ENCODE data around the gene CHAT.

The CHAT gene

GRCh38 chr10:49613882-49614241 is at the start of gene CHAT:
Gene CHAT, plus strand, starts transcription at chr10:49614037. Its CDS starts 153 bp downstream, at chr10:49614190.
- H3K4me3 ChIP-seq (ENCODE audit: low read depth in 1 of 2, low read length in 2 of 2): no peak within 1 kb of the TSS
- H3K9me3 ChIP-seq (ENCODE audit: control insufficient read depth in 1 of 2, low read length in 2 of 2): no peaks in the 10 kb centered on the region
- H3K27ac ChIP-seq (ENCODE audit: low read length): no peak within 1 kb of the TSS
- peaks cover 0 to 26% of the 10 kb centered on the region in 2 donors for H3K4me1 ChIP-seq (ENCODE audit: control insufficient read depth in 1 of 2, insufficient read depth in 2 of 2, low read length in 2 of 2)
- no peaks in the 10 kb centered on the region for H3K36me3 ChIP-seq (ENCODE audit: control insufficient read depth in 1 of 2, insufficient read depth in 2 of 2, low read length in 2 of 2)
- H3K27me3 ChIP-seq (ENCODE audit: low read depth, low read length): peaks cover 47% of the 10 kb centered on the region

- Histone ChIP-seq H3K27me3 (ENCODE audit: low read depth, low read length) (no peaks in the 10 kb centered on the region), H3K27ac (ENCODE audit: low read length) (no peak overlapping the region), H3K4me1 (ENCODE audit: control insufficient read depth in 1 of 2, insufficient read depth in 2 of 2, low read length in 2 of 2) (no peaks in the 10 kb centered on the region), H3K9me3 (ENCODE audit: control insufficient read depth in 1 of 2, low read length in 2 of 2) (peaks cover 0 to 4% of the 10 kb centered on the region in 2 donors), H3K36me3 (ENCODE audit: control insufficient read depth in 1 of 2, insufficient read depth in 2 of 2, low read length in 2 of 2) (no peaks in the 10 kb centered on the region), H3K4me3 (ENCODE audit: low read depth in 1 of 2, low read length in 2 of 2) (no peak overlapping the region)
These were observed 49.3 kb upstream of the CHAT start for GRCh38 chr10:49564461-49565009.

- Histone ChIP-seq H3K9me3 (ENCODE audit: control insufficient read depth in 1 of 2, low read length in 2 of 2) (peaks cover 0 to 4% of the 10 kb centered on the region in 2 donors), H3K36me3 (ENCODE audit: control insufficient read depth in 1 of 2, insufficient read depth in 2 of 2, low read length in 2 of 2) (no peaks in the 10 kb centered on the region), H3K27me3 (ENCODE audit: low read depth, low read length) (no peaks in the 10 kb centered on the region), H3K27ac (ENCODE audit: low read length) (no peak overlapping the region), H3K4me1 (ENCODE audit: control insufficient read depth in 1 of 2, insufficient read depth in 2 of 2, low read length in 2 of 2) (no peaks in the 10 kb centered on the region), H3K4me3 (ENCODE audit: low read depth in 1 of 2, low read length in 2 of 2) (no peak overlapping the region)
These were observed 46.0 kb upstream of the CHAT start for GRCh38 chr10:49567810-49568209.

- H3K9me3 ChIP-seq (ENCODE audit: control insufficient read depth in 1 of 2, low read length in 2 of 2): peaks cover 0 to 4% of the 10 kb centered on the region in 2 donors
- no peaks in the 10 kb centered on the region for H3K4me1 ChIP-seq (ENCODE audit: control insufficient read depth in 1 of 2, insufficient read depth in 2 of 2, low read length in 2 of 2)
- H3K27ac ChIP-seq (ENCODE audit: low read length): no peak overlapping the region
- no peaks in the 10 kb centered on the region for H3K27me3 ChIP-seq (ENCODE audit: low read depth, low read length)
- no peak overlapping the region for H3K4me3 ChIP-seq (ENCODE audit: low read depth in 1 of 2, low read length in 2 of 2)
- no peaks in the 10 kb centered on the region for H3K36me3 ChIP-seq (ENCODE audit: control insufficient read depth in 1 of 2, insufficient read depth in 2 of 2, low read length in 2 of 2)
These were observed 45.6 kb upstream of the CHAT start for GRCh38 chr10:49568235-49568634.

- no peaks in the 10 kb centered on the region for H3K4me1 ChIP-seq (ENCODE audit: control insufficient read depth in 1 of 2, insufficient read depth in 2 of 2, low read length in 2 of 2)
- H3K9me3 ChIP-seq (ENCODE audit: control insufficient read depth in 1 of 2, low read length in 2 of 2): peaks cover 0 to 4% of the 10 kb centered on the region in 2 donors
- H3K36me3 ChIP-seq (ENCODE audit: control insufficient read depth in 1 of 2, insufficient read depth in 2 of 2, low read length in 2 of 2): no peaks in the 10 kb centered on the region
- no peak overlapping the region for H3K27ac ChIP-seq (ENCODE audit: low read length)
- no peak overlapping the region for H3K4me3 ChIP-seq (ENCODE audit: low read depth in 1 of 2, low read length in 2 of 2)
- H3K27me3 ChIP-seq (ENCODE audit: low read depth, low read length): no peaks in the 10 kb centered on the region
These were observed 44.7 kb upstream of the CHAT start for GRCh38 chr10:49569031-49569631.

- peaks cover 0 to 4% of the 10 kb centered on the region in 2 donors for H3K9me3 ChIP-seq (ENCODE audit: control insufficient read depth in 1 of 2, low read length in 2 of 2)
These were observed 42.4 kb upstream of the CHAT start for GRCh38 chr10:49571388-49571787.

GRCh38 chr10:49572594-49573114 is 41.2 kb upstream of the CHAT start:
- H3K4me3 ChIP-seq (ENCODE audit: low read depth in 1 of 2, low read length in 2 of 2): no peak overlapping the region
- no peaks in the 10 kb centered on the region for H3K27me3 ChIP-seq (ENCODE audit: low read depth, low read length)
- no peaks in the 10 kb centered on the region for H3K4me1 ChIP-seq (ENCODE audit: control insufficient read depth in 1 of 2, insufficient read depth in 2 of 2, low read length in 2 of 2)
- no peaks in the 10 kb centered on the region for H3K36me3 ChIP-seq (ENCODE audit: control insufficient read depth in 1 of 2, insufficient read depth in 2 of 2, low read length in 2 of 2)
- H3K27ac ChIP-seq (ENCODE audit: low read length): no peak overlapping the region
- H3K9me3 ChIP-seq (ENCODE audit: control insufficient read depth in 1 of 2, low read length in 2 of 2): peaks cover 0 to 4% of the 10 kb centered on the region in 2 donors

More at GRCh38 chr10:49571388-49571787, 42.4 kb upstream of the CHAT start:
- Histone ChIP-seq H3K4me3 (ENCODE audit: low read depth in 1 of 2, low read length in 2 of 2) (no peak overlapping the region), H3K27me3 (ENCODE audit: low read depth, low read length) (no peaks in the 10 kb centered on the region), H3K4me1 (ENCODE audit: control insufficient read depth in 1 of 2, insufficient read depth in 2 of 2, low read length in 2 of 2) (no peaks in the 10 kb centered on the region), H3K27ac (ENCODE audit: low read length) (no peak overlapping the region), H3K36me3 (ENCODE audit: control insufficient read depth in 1 of 2, insufficient read depth in 2 of 2, low read length in 2 of 2) (no peaks in the 10 kb centered on the region)

- H3K4me1 ChIP-seq (ENCODE audit: control insufficient read depth in 1 of 2, insufficient read depth in 2 of 2, low read length in 2 of 2): no peaks in the 10 kb centered on the region
- no peaks in the 10 kb centered on the region for H3K9me3 ChIP-seq (ENCODE audit: control insufficient read depth in 1 of 2, low read length in 2 of 2)
- H3K4me3 ChIP-seq (ENCODE audit: low read depth in 1 of 2, low read length in 2 of 2): no peak overlapping the region
- no peak overlapping the region for H3K27ac ChIP-seq (ENCODE audit: low read length)
- no peaks in the 10 kb centered on the region for H3K36me3 ChIP-seq (ENCODE audit: control insufficient read depth in 1 of 2, insufficient read depth in 2 of 2, low read length in 2 of 2)
- H3K27me3 ChIP-seq (ENCODE audit: low read depth, low read length): peaks cover 3% of the 10 kb centered on the region
These were observed 38.3 kb upstream of the CHAT start for GRCh38 chr10:49575489-49576072.

- Histone ChIP-seq H3K4me3 (ENCODE audit: low read depth in 1 of 2, low read length in 2 of 2) (no peak overlapping the region), H3K27ac (ENCODE audit: low read length) (no peak overlapping the region), H3K36me3 (ENCODE audit: control insufficient read depth in 1 of 2, insufficient read depth in 2 of 2, low read length in 2 of 2) (no peaks in the 10 kb centered on the region), H3K4me1 (ENCODE audit: control insufficient read depth in 1 of 2, insufficient read depth in 2 of 2, low read length in 2 of 2) (no peaks in the 10 kb centered on the region), H3K9me3 (ENCODE audit: control insufficient read depth in 1 of 2, low read length in 2 of 2) (no peaks in the 10 kb centered on the region), H3K27me3 (ENCODE audit: low read depth, low read length) (peaks cover 3% of the 10 kb centered on the region)
These were observed 36.5 kb upstream of the CHAT start for GRCh38 chr10:49577182-49577925.

- Histone ChIP-seq H3K27me3 (ENCODE audit: low read depth, low read length) (peaks cover 3% of the 10 kb centered on the region), H3K4me1 (ENCODE audit: control insufficient read depth in 1 of 2, insufficient read depth in 2 of 2, low read length in 2 of 2) (no peaks in the 10 kb centered on the region), H3K9me3 (ENCODE audit: control insufficient read depth in 1 of 2, low read length in 2 of 2) (no peaks in the 10 kb centered on the region), H3K36me3 (ENCODE audit: control insufficient read depth in 1 of 2, insufficient read depth in 2 of 2, low read length in 2 of 2) (no peaks in the 10 kb centered on the region), H3K27ac (ENCODE audit: low read length) (no peak overlapping the region), H3K4me3 (ENCODE audit: low read depth in 1 of 2, low read length in 2 of 2) (no peak overlapping the region)
These were observed 35.4 kb upstream of the CHAT start for GRCh38 chr10:49578392-49578791.

GRCh38 chr10:49579621-49580020 is 34.2 kb upstream of the CHAT start:
- Histone ChIP-seq H3K36me3 (ENCODE audit: control insufficient read depth in 1 of 2, insufficient read depth in 2 of 2, low read length in 2 of 2) (no peaks in the 10 kb centered on the region), H3K4me1 (ENCODE audit: control insufficient read depth in 1 of 2, insufficient read depth in 2 of 2, low read length in 2 of 2) (no peaks in the 10 kb centered on the region)

More at GRCh38 chr10:49579621-49580020, 34.2 kb upstream of the CHAT start:
- no peaks in the 10 kb centered on the region for H3K9me3 ChIP-seq (ENCODE audit: control insufficient read depth in 1 of 2, low read length in 2 of 2)
- H3K27ac ChIP-seq (ENCODE audit: low read length): no peak overlapping the region
- H3K27me3 ChIP-seq (ENCODE audit: low read depth, low read length): peaks cover 3% of the 10 kb centered on the region
- no peak overlapping the region for H3K4me3 ChIP-seq (ENCODE audit: low read depth in 1 of 2, low read length in 2 of 2)

Data from muscle layer of duodenum (tissue), 2 donors.